A172 (cell line): ENCODE data around the gene CARMIL1. TPM values are rescaled to one million over a fixed set of nuclear protein-coding genes. Genes with fewer than 3 reads are reported as not detected.
"Not testable (repeated sequence)": the region's sequence is repeated elsewhere in the genome, so short reads cannot be mapped to it uniquely, and the experiment has no call there.

Source experiments
- DNase-seq: peaks from one replicate; pipeline ENCODE4 v3.0.0-alpha.2; 2015; ENCODE audit warnings: low spot score
- total RNA-seq: library from RNA; depleted of rRNA; stranded (reverse); fragments of >200 nt; shearing (Covaris generic); gene quantifications from 2 replicates; pipeline ENCODE4 v1.2.3, GENCODE V29; 2014

Gene CARMIL1
- total RNA-seq, 1 experiment from 2014 or later: 12.4 TPM

GRCh38 chr6:25441663-25442270, 162.6 kb downstream of the CARMIL1 start:
- no peak for DNase-seq

DNA sequence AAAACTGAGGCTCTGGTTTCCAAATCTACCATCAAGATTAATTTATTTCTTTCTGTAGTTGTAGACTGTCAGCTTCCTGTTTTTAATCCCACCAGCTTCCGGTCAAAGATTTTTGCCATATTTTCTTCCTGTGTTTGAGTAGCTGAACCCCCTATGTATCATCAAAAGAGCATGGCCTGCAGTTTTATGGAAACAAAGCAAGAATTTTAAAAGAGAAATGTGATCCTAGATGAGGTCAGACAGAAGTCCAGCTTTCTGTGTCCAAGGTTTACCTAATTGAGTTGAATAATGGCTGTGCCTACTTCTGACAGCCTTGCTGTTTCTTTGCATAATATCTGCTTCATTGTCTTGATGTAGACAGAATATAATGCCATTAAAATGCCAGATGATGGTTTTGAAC, 163.7 kb downstream of the CARMIL1 start:
- no peak for DNase-seq

DNA sequence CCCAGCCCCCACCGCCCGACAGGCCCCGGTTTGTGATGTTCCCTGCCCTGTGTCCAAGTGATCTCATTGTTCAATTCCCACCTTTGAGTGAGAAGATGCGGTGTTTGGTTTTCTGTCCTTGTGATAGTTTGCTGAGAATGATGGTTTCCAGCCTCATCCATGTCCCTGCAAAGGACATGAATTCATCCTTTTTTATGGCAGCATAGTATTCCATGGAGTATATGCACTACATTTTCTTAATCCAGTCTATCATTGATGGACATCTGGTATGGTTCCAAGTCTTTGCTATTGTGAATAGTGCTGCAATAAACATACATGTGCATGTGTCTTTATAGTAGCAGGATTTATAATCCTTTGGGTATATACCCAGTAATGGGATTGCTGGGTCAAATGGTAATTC, 165.3 kb downstream of the CARMIL1 start:
- DNase-seq: not testable (repeated sequence)

GRCh38 chr6:25446830-25447569, 167.8 kb downstream of the CARMIL1 start:
- no peak for DNase-seq

GRCh38 chr6:25447570-25447929, 168.4 kb downstream of the CARMIL1 start:
- no peak for DNase-seq

GRCh38 chr6:25448965-25449538, 169.9 kb downstream of the CARMIL1 start:
- no peak for DNase-seq

DNA sequence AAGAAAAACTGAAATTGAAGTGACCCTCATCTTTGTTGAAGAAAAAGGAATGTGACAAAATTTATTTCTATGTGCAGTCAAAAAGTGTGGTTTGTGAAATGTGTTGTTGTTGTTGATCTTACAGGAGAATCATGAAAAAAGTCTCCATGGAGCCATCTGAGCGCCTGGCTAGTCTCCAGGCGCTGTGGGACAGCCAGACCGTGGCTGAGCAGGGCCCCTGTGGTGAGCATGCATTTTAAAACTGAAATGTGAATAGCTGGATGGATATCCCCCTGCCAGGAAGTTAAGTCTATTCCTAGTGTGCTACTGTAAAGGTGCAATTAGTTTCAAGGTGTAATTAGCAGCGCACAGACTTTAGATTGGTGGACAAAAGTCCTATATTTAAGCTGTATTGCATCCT, 170.6 kb downstream of the CARMIL1 start:
- DNase-seq: peak; percentile 3

GRCh38 chr6:25450469-25451198, 171.5 kb downstream of the CARMIL1 start:
- peak; percentile 10 for DNase-seq

GRCh38 chr6:25452031-25452430, 172.9 kb downstream of the CARMIL1 start:
- no peak for DNase-seq

DNA sequence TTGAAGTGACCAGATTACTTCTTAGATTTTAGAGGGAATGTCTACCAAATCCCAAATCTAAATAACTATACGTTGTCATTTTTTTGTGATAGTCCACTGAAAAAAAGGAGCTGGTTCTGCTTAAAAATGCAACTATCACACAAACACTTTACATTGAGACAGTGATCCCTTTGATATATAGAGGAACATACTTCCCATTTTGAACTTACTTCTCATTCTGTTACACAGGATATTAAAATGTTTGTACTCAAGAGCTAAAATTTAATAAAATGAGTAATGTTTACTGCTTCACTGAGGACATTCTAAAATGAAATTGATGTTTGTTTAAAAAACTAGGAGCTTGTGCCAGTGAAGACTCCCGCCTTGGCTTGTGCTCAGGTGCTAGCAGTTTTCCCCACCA, 174.1 kb downstream of the CARMIL1 start:
- DNase-seq: no peak

DNA sequence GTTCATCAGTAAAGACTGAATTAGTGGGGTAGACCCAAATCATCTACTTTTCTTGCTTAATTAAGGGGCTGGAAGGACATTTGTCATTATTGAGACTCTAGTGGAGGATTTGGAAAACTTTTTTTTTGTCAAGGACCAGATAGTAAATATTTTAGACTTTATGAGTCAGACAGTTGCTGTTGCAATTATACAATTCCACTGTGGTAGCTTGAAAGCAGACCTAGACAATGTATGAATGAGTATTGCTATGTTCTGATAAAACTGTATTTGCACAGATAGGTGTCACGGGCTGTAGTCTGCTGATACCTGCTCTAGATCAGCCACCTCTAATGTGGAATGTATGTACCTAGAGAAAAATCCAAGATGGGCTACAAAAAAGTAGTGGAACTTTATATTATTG, 175.0 kb downstream of the CARMIL1 start:
- no peak for DNase-seq

DNA sequence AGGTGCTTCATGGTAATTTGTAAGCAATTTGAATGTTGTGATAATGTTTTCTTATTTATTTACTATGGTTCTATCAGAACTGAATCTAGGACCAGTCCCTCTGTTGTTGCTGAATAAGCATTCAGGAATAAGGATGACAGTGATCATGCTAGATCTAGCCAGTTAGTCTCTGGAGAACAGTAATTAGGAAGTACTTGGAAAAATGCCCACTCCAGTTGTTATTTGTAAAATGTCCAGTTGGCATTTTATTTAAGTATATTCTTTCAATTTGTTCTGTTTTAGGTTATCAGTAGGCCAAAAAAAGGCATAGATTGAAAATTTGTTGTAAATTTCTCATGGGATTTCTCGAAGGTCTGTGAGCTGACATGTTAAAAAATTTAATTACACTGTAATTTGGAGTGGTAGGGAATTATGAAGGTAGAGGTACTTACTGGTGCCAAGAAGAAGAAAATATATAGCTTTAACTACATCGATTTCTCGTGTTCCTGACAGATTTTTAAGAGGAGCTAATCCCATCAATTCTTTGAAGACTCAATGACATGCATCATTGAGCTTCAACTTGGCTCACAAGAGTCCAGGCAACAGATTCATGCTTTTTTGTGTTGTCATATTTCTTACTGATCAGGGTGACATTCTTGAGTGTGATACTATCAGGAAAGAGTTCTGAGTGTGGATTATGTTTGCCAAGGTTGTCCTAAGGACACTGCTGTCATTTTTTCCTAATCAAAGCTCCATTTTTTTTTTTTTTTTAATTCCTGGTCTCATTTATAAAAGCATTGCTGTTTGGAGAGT, 177.3 kb downstream of the CARMIL1 start:
- no peak for DNase-seq

DNA sequence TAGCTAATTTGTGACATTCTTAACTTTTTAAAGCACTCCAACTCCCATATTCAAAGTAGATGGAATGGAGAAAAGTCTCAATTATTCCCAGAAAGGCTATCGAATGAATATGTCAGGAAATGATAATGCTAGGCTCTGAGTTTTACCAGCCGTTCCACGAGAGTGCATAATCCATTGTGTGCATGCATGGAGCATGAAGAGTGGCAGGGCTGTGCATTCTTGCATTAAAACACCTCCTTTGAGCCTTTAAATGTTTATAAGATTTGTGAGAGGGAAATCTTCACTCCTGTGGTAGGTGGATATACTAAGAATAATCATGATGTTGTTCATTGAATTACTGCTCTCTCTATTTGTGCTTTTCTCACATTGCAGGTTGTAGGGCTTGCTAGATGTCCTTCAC, 178.3 kb downstream of the CARMIL1 start:
- DNase-seq: no peak

- peak; percentile 76 for DNase-seq
Observed at GRCh38 chr6:25458485-25458884, 179.3 kb downstream of the CARMIL1 start.

DNA sequence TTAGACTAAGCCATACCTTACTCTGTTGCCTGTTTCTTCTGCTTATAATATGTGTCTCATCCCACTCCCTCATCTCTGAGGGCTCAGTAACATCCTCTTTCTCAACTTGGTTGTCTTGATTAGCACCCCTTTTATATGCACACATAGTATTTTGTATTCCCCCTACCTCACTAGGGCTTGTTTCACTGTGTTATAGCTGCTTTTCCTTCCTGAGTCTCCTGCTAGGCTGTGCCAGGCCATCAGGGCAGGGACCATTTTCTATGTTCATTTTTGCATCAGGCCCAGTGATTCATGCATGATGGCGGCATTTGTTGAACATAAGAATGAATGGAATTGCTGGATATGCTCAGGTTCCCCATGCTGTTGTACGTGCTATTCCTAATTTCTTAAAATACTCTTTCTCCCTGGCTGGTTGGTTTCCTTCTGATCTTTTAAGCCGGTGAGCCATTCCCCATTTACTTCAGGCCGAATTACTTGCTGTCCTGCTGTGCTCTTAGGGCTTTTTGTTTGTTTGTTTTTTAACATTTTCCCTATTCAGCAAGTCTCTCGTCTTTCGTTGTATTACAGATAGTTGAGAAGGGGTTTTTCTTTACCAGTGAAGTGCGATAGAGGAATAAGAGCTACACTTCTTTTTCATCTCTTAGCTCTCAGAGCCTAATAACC, 183.2 kb downstream of the CARMIL1 start:
- DNase-seq: no peak

DNA sequence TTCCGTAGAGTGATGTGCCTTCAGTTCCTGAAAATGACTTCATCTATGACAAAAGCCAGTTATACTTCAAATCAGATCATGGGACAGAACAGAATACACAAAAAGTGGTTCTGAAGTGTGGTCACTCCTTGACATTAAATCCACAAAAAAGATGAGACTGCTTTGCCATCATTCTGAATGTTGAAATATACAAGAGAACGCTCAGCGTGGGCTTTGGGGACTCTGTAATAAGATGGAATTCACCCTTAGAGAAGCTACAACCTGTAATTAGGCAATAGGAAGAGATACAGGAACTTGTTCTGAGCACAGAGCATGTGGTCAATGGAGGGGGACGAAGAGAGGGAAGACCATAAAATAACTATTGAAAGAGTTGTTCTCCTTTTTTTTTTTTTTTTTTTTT, 184.3 kb downstream of the CARMIL1 start:
- DNase-seq: no peak

GRCh38 chr6:25464225-25464624, 185.1 kb downstream of the CARMIL1 start:
- no peak for DNase-seq

DNA sequence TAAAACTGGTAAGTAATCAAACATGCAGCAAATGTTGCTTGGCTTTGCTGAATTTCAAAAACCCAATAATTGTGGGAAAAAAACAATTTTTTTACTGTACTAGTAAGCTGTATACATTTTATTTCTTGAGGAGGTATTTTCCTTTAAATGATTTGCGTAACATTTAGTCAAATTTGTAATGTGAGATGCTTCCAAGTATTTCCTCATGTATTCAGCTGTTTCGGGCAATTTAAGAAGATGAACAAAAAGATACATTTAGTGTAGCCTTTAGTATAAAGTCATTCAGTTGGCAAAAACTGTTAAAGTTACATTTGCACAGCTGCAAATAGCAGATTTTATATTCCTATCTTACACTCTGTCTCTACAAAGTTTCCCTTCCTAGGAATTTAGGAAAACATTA, 186.8 kb downstream of the CARMIL1 start:
- DNase-seq: no peak

DNA sequence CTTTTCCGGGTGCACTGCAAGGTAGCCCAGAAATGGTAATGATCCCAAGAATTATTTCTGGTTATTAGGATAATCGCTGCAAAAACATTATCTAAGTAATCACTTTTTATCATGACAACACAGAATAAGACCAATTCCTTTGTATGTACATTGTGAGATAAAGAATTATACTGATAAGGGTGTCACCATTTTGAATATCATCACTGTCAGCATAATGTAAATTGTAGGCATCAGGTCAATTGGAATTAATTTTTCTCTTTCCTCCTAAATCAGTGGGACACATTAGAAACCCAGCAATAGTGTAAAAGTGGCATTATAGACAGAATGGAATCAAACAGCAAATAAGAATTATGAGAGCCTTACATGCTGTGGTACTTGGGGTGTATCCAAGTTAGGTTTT, 189.7 kb downstream of the CARMIL1 start:
- no peak for DNase-seq

- no peak for DNase-seq
Observed at GRCh38 chr6:25469797-25470388, 190.7 kb downstream of the CARMIL1 start.

- DNase-seq: no peak
Observed at GRCh38 chr6:25472306-25472705, 193.1 kb downstream of the CARMIL1 start.
